Body of pancreas (tissue), 4 donors: Measurements from ENCODE around the gene TPM1. TPM values are rescaled to one million over a fixed set of nuclear protein-coding genes. Genes with fewer than 3 reads are reported as not detected.
A peak's percentile ranks its signal among the peaks of the same experiment; 100 is the strongest.

ENCODE experiments used
- ATAC-seq: fragments of 150-250 bp; one replicate; pipeline ENCODE4 v1.9.1; 2016
- DNase-seq, 4 donors: peaks; one replicate each; pipeline ENCODE4 v3.0.0-alpha.2; 2019
- H3K27ac ChIP-seq, 4 donors: fragments of 200-600 bp; sonication (generic); 1 replicate in 3 of 4; 2 replicates in 1 of 4; pipeline versions ENCODE4 v1.5.1 to v1.6.1; 2016 to 2019; ENCODE audit warnings: mild to moderate bottlenecking in 1 of 4, mixed read lengths in 1 of 4, moderate library complexity in 1 of 4
- H3K27me3 ChIP-seq, 2 donors: fragments of 200-600 bp; sonication (generic); one replicate each; pipeline ENCODE4 v1.6.0; 2016; ENCODE audit warnings: mild to moderate bottlenecking in 1 of 2
- H3K36me3 ChIP-seq, 2 donors: fragments of 200-600 bp; sonication (generic); replicated peaks in 1 of 2; 2 replicates each; pipeline ENCODE4 v1.5.1; 2016; ENCODE audit warnings: low read depth in 2 of 2; ENCODE audit not compliant: insufficient read depth in 1 of 2
- H3K4me1 ChIP-seq: fragments of 200-600 bp; sonication (generic); one replicate; pipeline ENCODE4 v1.6.0; 2016
- H3K4me3 ChIP-seq, 2 donors: fragments of 200-600 bp; sonication (generic); 1 replicate in 1 of 2; 2 replicates in 1 of 2; pipeline ENCODE4 v1.5.1; 2016 to 2019
- H3K9me3 ChIP-seq, 3 donors: fragments of 200-600 bp; sonication (generic); 1 replicate in 2 of 3; 2 replicates in 1 of 3; pipeline ENCODE4 v1.5.1; 2016
- CTCF ChIP-seq, 7 experiments: fragments of 450-650 bp in 4 of 7; fragments of 200-600 bp in 3 of 7; sonication (generic) in 3 of 7; IDR thresholded peaks; one replicate each; pipeline ENCODE4 v1.5.1; 2016 to 2019; ENCODE audit warnings: antibody characterized with exemption in 7 of 7
- POLR2A ChIP-seq, 3 donors: fragments of 450-650 bp; IDR thresholded peaks; one replicate each; pipeline ENCODE4 v1.6.1; 2016; ENCODE audit warnings: antibody characterized with exemption in 3 of 3, mild to moderate bottlenecking in 2 of 3
- WGBS, 2 donors: methylation state at CpG; one replicate each; pipeline ENCODE4 v1.1.5; 2017; 5-methylcytosine and 5-hydroxymethylcytosine counted together
- intact Hi-C: fragments of 100-400 bp; cut with DNase I; formaldehyde crosslinking; loops from one replicate; pipeline ENCODE4 v1.15.1; 2023
- total RNA-seq, 2 donors: library from RNA; depleted of rRNA; stranded (reverse); fragments of >200 nt; gene quantifications; one replicate each; pipeline ENCODE4 v1.1.0, GENCODE V29; 2016

TPM1 gene
- total RNA-seq, 2 donors from 2014 or later: 417 to 435 TPM

- intact Hi-C loops: no loop called here
- Histone ChIP-seq H3K27ac (peak overlapping the region in 1 of 4 donors; percentile 92), H3K27me3 (no peaks in the 10 kb centered on the region), H3K36me3 (no peaks in the 10 kb centered on the region), H3K4me3 (no peak overlapping the region), H3K9me3 (no peaks in the 10 kb centered on the region), H3K4me1 (peaks cover 40% of the 10 kb centered on the region)
- TF ChIP-seq POLR2A (IDR thresholded peaks at IDR 0.05): no peak
- no peak for TF ChIP-seq CTCF (IDR thresholded peaks at IDR 0.05)
- ATAC-seq: no peak
- no peak for DNase-seq
- WGBS, 2 donors: 90% methylated on average over 4 of the region's 4 CpGs
These were observed 2.7 kb upstream of the TPM1 start for GRCh38 chr15:63039811-63040210.

DNA sequence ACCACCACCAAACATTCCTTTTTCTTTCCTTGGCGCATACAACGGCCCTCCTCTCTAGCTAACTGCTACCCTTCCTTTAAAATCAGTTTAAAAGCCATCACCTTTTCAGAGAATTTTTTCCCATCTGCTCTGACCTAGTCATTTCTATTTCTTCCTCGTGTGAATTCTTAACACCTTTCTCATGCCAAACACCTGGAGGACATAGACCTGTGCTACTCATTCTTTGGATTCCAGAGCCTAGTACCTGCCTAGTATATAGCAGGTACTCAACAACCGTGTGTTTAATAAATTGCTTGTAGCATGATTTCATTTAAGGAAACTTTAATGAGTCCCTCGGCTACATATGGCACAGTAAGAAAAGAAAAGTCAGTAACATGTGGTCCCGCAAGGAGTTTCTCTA lies 2.0 kb upstream of the TPM1 start:
- H3K4me1 ChIP-seq: peaks cover 47% of the 10 kb centered on the region
- H3K27ac ChIP-seq: peak overlapping the region in 3 of 4 donors; percentile 89 to 93 (median 92)
- no peaks in the 10 kb centered on the region for H3K27me3 ChIP-seq
- intact Hi-C loops: no loop called here
- 52 to 63% methylated on average over 6 of the region's 6 CpGs for WGBS, 2 donors
- H3K9me3 ChIP-seq: no peaks in the 10 kb centered on the region
- H3K36me3 ChIP-seq: no peaks in the 10 kb centered on the region
- DNase-seq (peak in 1 of 4 donors; percentile 39), ATAC-seq (peak; percentile 20)
- no peak overlapping the region for H3K4me3 ChIP-seq
- no peak for TF ChIP-seq CTCF (IDR thresholded peaks at IDR 0.05)
- TF ChIP-seq POLR2A (IDR thresholded peaks at IDR 0.05): no peak

DNA sequence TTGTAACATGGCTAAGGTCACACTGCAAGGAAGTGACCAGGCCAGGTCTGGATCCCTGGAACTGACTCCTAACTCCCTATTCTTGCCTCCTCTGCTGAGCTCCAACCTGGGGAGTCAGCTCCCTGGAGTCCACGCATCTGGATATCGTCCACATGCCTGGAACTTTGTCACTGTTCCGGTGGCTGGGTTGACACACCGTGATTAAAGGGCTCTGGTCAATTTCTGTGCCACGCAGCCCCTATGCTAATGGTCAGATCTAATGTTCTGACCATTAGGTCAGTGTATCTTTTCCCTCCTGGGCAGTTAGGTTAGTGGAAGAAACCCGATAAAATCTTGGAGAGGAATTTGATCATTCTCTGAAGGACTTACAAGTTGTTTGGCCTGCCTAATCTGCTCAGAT lies 1.6 kb upstream of the TPM1 start:
- Histone ChIP-seq H3K36me3 (no peaks in the 10 kb centered on the region), H3K9me3 (no peaks in the 10 kb centered on the region), H3K4me1 (peaks cover 52% of the 10 kb centered on the region), H3K27ac (peak overlapping the region; percentile 36 to 93 (median 90)), H3K27me3 (no peaks in the 10 kb centered on the region), H3K4me3 (no peak overlapping the region)
- no peak for TF ChIP-seq CTCF (IDR thresholded peaks at IDR 0.05)
- peak in 1 of 3 donors; percentile 15 for TF ChIP-seq POLR2A (IDR thresholded peaks at IDR 0.05)
- WGBS, 2 donors: 23 to 27% methylated on average over 6 of the region's 6 CpGs
- ATAC-seq (peak; percentile 3), DNase-seq (peak; percentile 18 to 41 (median 36))
- intact Hi-C loops: no loop called here

GRCh38 chr15:63041402-63041973 lies 1.1 kb upstream of the TPM1 start:
- peak overlapping the region in 1 of 2 donors; percentile 73 for H3K4me3 ChIP-seq
- intact Hi-C loops: no loop called here
- ATAC-seq (peak; percentile 1), DNase-seq (no peak)
- peaks cover 57% of the 10 kb centered on the region for H3K4me1 ChIP-seq
- H3K36me3 ChIP-seq: no peaks in the 10 kb centered on the region
- peak overlapping the region; percentile 69 to 93 (median 90) for H3K27ac ChIP-seq
- no peaks in the 10 kb centered on the region for H3K27me3 ChIP-seq
- no peak for TF ChIP-seq CTCF (IDR thresholded peaks at IDR 0.05)
- no peak for TF ChIP-seq POLR2A (IDR thresholded peaks at IDR 0.05)
- H3K9me3 ChIP-seq: no peaks in the 10 kb centered on the region
- 56 to 73% methylated on average over 14 of the region's 14 CpGs for WGBS, 2 donors

- Histone ChIP-seq H3K4me3 (peak overlapping the region; percentile 37 to 73), H3K27ac (peak overlapping the region; percentile 69 to 93 (median 90)), H3K4me1 (peaks cover 70% of the 10 kb centered on the region), H3K36me3 (no peaks in the 10 kb centered on the region), H3K27me3 (no peaks in the 10 kb centered on the region), H3K9me3 (no peaks in the 10 kb centered on the region)
- 1% methylated on average over 9 to 31 of the region's 31 CpGs for WGBS, 2 donors
- ATAC-seq: no peak
- intact Hi-C loops: no loop called here
- TF ChIP-seq POLR2A (IDR thresholded peaks at IDR 0.05): no peak
- no peak for TF ChIP-seq CTCF (IDR thresholded peaks at IDR 0.05)
- DNase-seq: no peak
These were observed 359 bp downstream of the TPM1 start for GRCh38 chr15:63042877-63043334.
